Cardiac septum (tissue), 1 donor: ENCODE data around the gene ADGRB2. TPM values are rescaled to one million over a fixed set of nuclear protein-coding genes. Genes with fewer than 3 reads are reported as not detected.

Source experiments
- DNase-seq: peaks from one replicate; pipeline ENCODE4 v3.0.0-alpha.2; 2020; ENCODE audit warnings: low spot score
- intact Hi-C: fragments of 100-400 bp; cut with DNase I; formaldehyde crosslinking; loops from one replicate; pipeline ENCODE4 v1.14.0; 2022
- total RNA-seq: library from RNA; stranded (reverse); fragmentation: NEBNext Ultra II Directional; extraction: Animal tissue kit (Norgen Biotek cat#: 25700); gene quantifications from one replicate; pipeline ENCODE4 v1.2.1, GENCODE V29; 2021
- donor health status: DM: no; HTN: no; CAD: no.

The ADGRB2 gene
- total RNA-seq, 1 donor from 2014 or later: 7.7 TPM

GRCh38 chr1:31771891-31772668 is 7.9 kb upstream of the ADGRB2 start:
- intact Hi-C loops: no loop called here
- DNase-seq: no peak

- intact Hi-C loops: no loop called here
Observed at GRCh38 chr1:31769720-31770390, 5.7 kb upstream of the ADGRB2 start.

GRCh38 chr1:31768939-31769704 is 5.0 kb upstream of the ADGRB2 start:
- no peak for DNase-seq
- intact Hi-C loops: no loop called here

More at GRCh38 chr1:31769720-31770390, 5.7 kb upstream of the ADGRB2 start:
- no peak for DNase-seq

GRCh38 chr1:31768407-31768907 is 4.3 kb upstream of the ADGRB2 start:
- intact Hi-C loops: no loop called here
- DNase-seq: no peak

GRCh38 chr1:31767225-31767624 is 3.1 kb upstream of the ADGRB2 start:
- intact Hi-C loops: no loop called here
- DNase-seq: no peak

GRCh38 chr1:31765516-31765915 is 1.4 kb upstream of the ADGRB2 start:
- intact Hi-C loops: loop anchor here (2.0 kb wide), 1 partner anchor 23 kb away; no protein-coding TSS in a partner anchor
- DNase-seq: no peak

- intact Hi-C loops: loop anchor here (2.0 kb wide), 1 partner anchor 24 kb away; no protein-coding TSS in a partner anchor
- DNase-seq: no peak
Observed at GRCh38 chr1:31765041-31765467, 914 bp upstream of the ADGRB2 start.

- intact Hi-C loops: loop anchor here (2.0 kb wide), 1 partner anchor 25 kb away; no protein-coding TSS in a partner anchor
- DNase-seq: no peak
Observed at GRCh38 chr1:31763671-31764311, 349 bp downstream of the ADGRB2 start.

- DNase-seq: no peak
Observed at GRCh38 chr1:31762726-31763670, 1.1 kb downstream of the ADGRB2 start.

GRCh38 chr1:31762323-31762722 is 1.8 kb downstream of the ADGRB2 start:
- no peak for DNase-seq
- intact Hi-C loops: no loop called here

More at GRCh38 chr1:31762726-31763670, 1.1 kb downstream of the ADGRB2 start:
- intact Hi-C loops: no loop called here

GRCh38 chr1:31761883-31762282 is 2.3 kb downstream of the ADGRB2 start:
- no peak for DNase-seq
- intact Hi-C loops: no loop called here

GRCh38 chr1:31760471-31761470 is 3.4 kb downstream of the ADGRB2 start:
- intact Hi-C loops: no loop called here
- DNase-seq: no peak

- DNase-seq: no peak
- intact Hi-C loops: no loop called here
Observed at GRCh38 chr1:31759298-31760023, 4.7 kb downstream of the ADGRB2 start.

- intact Hi-C loops: no loop called here
- DNase-seq: no peak
Observed at GRCh38 chr1:31758823-31759222, 5.3 kb downstream of the ADGRB2 start.

- no peak for DNase-seq
- intact Hi-C loops: no loop called here
Observed at GRCh38 chr1:31757989-31758388, 6.2 kb downstream of the ADGRB2 start.

GRCh38 chr1:31757204-31757679 is 6.9 kb downstream of the ADGRB2 start:
- intact Hi-C loops: no loop called here
- DNase-seq: no peak
